ENCODE data around the gene GRIA3.

Gene GRIA3

GRCh38 chrX:123171781-123172180 lies 12.3 kb upstream of the GRIA3 start:
- no peak overlapping the region for H3K4me3 ChIP-seq (ENCODE audit: low read depth, low read length)
- no peaks in the 10 kb centered on the region for H3K27me3 ChIP-seq (ENCODE audit: insufficient read depth, low read length)
- H2AFZ ChIP-seq (ENCODE audit: low read length, unreplicated experiment): no peak overlapping the region
- peaks cover 15% of the 10 kb centered on the region for H3K4me1 ChIP-seq (ENCODE audit: control insufficient read depth, insufficient read depth, low read length, unreplicated experiment)
- H3K79me2 ChIP-seq (ENCODE audit: control insufficient read depth, insufficient read depth, low read length, unreplicated experiment): no peaks in the 10 kb centered on the region
- no peak overlapping the region for H3K27ac ChIP-seq (ENCODE audit: low read depth, low read length)
- H3K36me3 ChIP-seq (ENCODE audit: insufficient read depth, low read length): no peaks in the 10 kb centered on the region

DNA sequence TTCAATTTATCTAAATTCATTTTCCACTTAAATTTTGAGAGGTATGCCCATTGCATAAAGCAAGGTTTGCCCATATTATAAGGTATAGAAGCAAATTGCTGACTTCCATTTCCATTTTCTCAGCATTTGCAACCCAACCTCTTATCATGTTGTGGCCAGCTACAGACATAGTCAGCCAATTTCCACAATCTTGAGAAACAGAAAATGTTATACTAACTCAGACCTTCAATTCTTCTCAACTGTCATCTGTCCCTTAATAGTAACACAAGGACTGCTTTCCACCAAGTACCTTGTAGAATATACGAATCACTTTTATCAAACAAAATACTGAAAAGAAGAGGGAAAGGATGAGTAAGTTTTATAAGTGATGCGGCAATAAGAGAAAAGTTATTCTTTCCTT lies 11.2 kb upstream of the GRIA3 start:
- H2AFZ ChIP-seq (ENCODE audit: low read length, unreplicated experiment): no peak overlapping the region
- H3K79me2 ChIP-seq (ENCODE audit: control insufficient read depth, insufficient read depth, low read length, unreplicated experiment): no peaks in the 10 kb centered on the region
- H3K27ac ChIP-seq (ENCODE audit: low read depth, low read length): no peak overlapping the region
- no peaks in the 10 kb centered on the region for H3K27me3 ChIP-seq (ENCODE audit: insufficient read depth, low read length)
- H3K36me3 ChIP-seq (ENCODE audit: insufficient read depth, low read length): no peaks in the 10 kb centered on the region
- no peak overlapping the region for H3K4me3 ChIP-seq (ENCODE audit: low read depth, low read length)
- peaks cover 15% of the 10 kb centered on the region for H3K4me1 ChIP-seq (ENCODE audit: control insufficient read depth, insufficient read depth, low read length, unreplicated experiment)

GRCh38 chrX:123173833-123174232 lies 10.2 kb upstream of the GRIA3 start:
- Histone ChIP-seq H3K27me3 (ENCODE audit: insufficient read depth, low read length) (no peaks in the 10 kb centered on the region), H3K4me3 (ENCODE audit: low read depth, low read length) (no peak overlapping the region), H3K27ac (ENCODE audit: low read depth, low read length) (no peak overlapping the region), H3K4me1 (ENCODE audit: control insufficient read depth, insufficient read depth, low read length, unreplicated experiment) (peaks cover 14% of the 10 kb centered on the region), H2AFZ (ENCODE audit: low read length, unreplicated experiment) (no peak overlapping the region), H3K36me3 (ENCODE audit: insufficient read depth, low read length) (no peaks in the 10 kb centered on the region), H3K79me2 (ENCODE audit: control insufficient read depth, insufficient read depth, low read length, unreplicated experiment) (no peaks in the 10 kb centered on the region)

GRCh38 chrX:123175366-123176122 lies 8.5 kb upstream of the GRIA3 start:
- H3K4me3 ChIP-seq (ENCODE audit: low read depth, low read length): no peak overlapping the region
- peaks cover 9% of the 10 kb centered on the region for H3K4me1 ChIP-seq (ENCODE audit: control insufficient read depth, insufficient read depth, low read length, unreplicated experiment)
- H3K27me3 ChIP-seq (ENCODE audit: insufficient read depth, low read length): no peaks in the 10 kb centered on the region
- H2AFZ ChIP-seq (ENCODE audit: low read length, unreplicated experiment): no peak overlapping the region
- H3K27ac ChIP-seq (ENCODE audit: low read depth, low read length): no peak overlapping the region
- H3K36me3 ChIP-seq (ENCODE audit: insufficient read depth, low read length): no peaks in the 10 kb centered on the region
- no peaks in the 10 kb centered on the region for H3K79me2 ChIP-seq (ENCODE audit: control insufficient read depth, insufficient read depth, low read length, unreplicated experiment)

DNA sequence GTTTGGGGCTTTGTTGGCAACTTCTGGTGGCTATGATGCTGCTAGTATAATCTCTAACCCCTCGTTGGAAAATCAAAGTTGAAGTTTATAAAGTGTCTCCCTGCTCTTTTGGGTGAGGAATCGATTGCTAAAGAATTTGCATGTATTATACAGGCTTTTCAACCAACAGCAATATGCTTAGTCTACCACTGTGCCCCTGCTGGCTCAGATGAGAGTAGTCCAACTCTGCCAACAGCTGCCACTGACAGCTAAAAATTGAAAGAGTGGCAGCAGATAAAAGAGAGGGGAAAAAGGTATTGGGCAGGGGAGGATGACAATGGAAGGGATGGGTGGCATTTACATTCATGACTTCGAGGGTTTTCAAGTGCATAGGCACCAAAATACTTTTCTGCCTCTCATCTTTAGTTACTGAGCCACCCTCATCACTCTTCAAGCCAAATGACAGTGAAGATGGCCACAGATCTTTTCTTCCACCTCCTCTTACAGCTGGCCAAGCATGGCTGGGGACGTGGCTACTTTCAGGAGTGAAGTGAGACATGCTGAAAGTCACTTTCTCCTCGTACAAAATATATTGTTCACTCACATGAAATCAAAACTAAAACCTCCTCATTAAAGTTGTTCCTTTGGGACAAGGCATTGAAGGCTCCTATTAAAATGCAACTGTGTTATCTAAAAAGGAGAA lies 2.7 kb upstream of the GRIA3 start:
- H3K27me3 ChIP-seq (ENCODE audit: insufficient read depth, low read length): no peaks in the 10 kb centered on the region
- H3K4me1 ChIP-seq (ENCODE audit: control insufficient read depth, insufficient read depth, low read length, unreplicated experiment): peaks cover 5% of the 10 kb centered on the region
- no peak overlapping the region for H3K4me3 ChIP-seq (ENCODE audit: low read depth, low read length)
- H3K36me3 ChIP-seq (ENCODE audit: insufficient read depth, low read length): no peaks in the 10 kb centered on the region
- no peaks in the 10 kb centered on the region for H3K79me2 ChIP-seq (ENCODE audit: control insufficient read depth, insufficient read depth, low read length, unreplicated experiment)
- no peak overlapping the region for H3K27ac ChIP-seq (ENCODE audit: low read depth, low read length)
- H2AFZ ChIP-seq (ENCODE audit: low read length, unreplicated experiment): no peak overlapping the region

GRCh38 chrX:123184866-123185276 lies 793 bp downstream of the GRIA3 start:
- peak overlapping the region; percentile 85 for H3K4me3 ChIP-seq (ENCODE audit: low read depth, low read length)
- no peak overlapping the region for H2AFZ ChIP-seq (ENCODE audit: low read length, unreplicated experiment)
- H3K27ac ChIP-seq (ENCODE audit: low read depth, low read length): no peak overlapping the region
- H3K36me3 ChIP-seq (ENCODE audit: insufficient read depth, low read length): no peaks in the 10 kb centered on the region
- H3K4me1 ChIP-seq (ENCODE audit: control insufficient read depth, insufficient read depth, low read length, unreplicated experiment): peaks cover 15% of the 10 kb centered on the region
- no peaks in the 10 kb centered on the region for H3K27me3 ChIP-seq (ENCODE audit: insufficient read depth, low read length)
- H3K79me2 ChIP-seq (ENCODE audit: control insufficient read depth, insufficient read depth, low read length, unreplicated experiment): no peaks in the 10 kb centered on the region

DNA sequence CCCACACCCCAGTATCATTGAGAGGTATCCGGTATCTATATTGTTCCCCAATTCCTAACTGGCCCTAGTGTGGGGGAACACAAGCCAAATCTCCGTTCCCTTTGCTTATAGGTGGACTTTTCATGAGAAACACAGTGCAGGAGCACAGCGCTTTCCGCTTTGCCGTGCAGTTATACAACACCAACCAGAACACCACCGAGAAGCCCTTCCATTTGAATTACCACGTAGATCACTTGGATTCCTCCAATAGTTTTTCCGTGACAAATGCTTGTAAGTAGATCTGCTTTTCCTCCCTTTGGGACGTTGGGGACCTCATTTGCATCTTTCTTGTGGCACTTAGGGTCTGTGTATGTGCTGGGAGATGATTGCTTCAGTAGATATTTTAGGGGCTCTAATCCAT lies 1.6 kb downstream of the GRIA3 start:
- no peak overlapping the region for H3K27ac ChIP-seq (ENCODE audit: low read depth, low read length)
- no peak overlapping the region for H2AFZ ChIP-seq (ENCODE audit: low read length, unreplicated experiment)
- H3K36me3 ChIP-seq (ENCODE audit: insufficient read depth, low read length): no peaks in the 10 kb centered on the region
- no peaks in the 10 kb centered on the region for H3K79me2 ChIP-seq (ENCODE audit: control insufficient read depth, insufficient read depth, low read length, unreplicated experiment)
- peaks cover 15% of the 10 kb centered on the region for H3K4me1 ChIP-seq (ENCODE audit: control insufficient read depth, insufficient read depth, low read length, unreplicated experiment)
- no peaks in the 10 kb centered on the region for H3K27me3 ChIP-seq (ENCODE audit: insufficient read depth, low read length)
- H3K4me3 ChIP-seq (ENCODE audit: low read depth, low read length): peak overlapping the region; percentile 85

DNA sequence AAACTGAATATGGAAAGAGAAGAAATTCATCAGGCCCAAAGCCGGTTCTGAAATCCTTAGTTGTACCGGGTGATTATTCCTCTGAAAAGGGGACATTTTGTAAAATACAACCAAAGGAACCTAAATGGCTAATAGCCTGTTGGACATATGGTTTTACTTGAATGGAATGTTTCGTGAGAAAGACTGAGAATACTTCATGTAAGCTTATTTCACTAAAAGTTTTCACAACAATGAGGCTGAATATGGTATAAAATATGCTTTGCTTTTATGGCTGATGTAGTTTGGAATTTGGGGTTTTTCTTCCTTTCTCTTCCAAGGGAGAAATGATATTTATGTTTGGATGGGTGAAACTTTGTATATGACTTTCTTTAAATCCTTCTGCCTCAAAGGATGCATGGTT lies 2.7 kb downstream of the GRIA3 start:
- Histone ChIP-seq H3K27me3 (ENCODE audit: insufficient read depth, low read length) (no peaks in the 10 kb centered on the region), H3K4me3 (ENCODE audit: low read depth, low read length) (no peak overlapping the region), H3K79me2 (ENCODE audit: control insufficient read depth, insufficient read depth, low read length, unreplicated experiment) (no peaks in the 10 kb centered on the region), H3K27ac (ENCODE audit: low read depth, low read length) (no peak overlapping the region), H3K4me1 (ENCODE audit: control insufficient read depth, insufficient read depth, low read length, unreplicated experiment) (peaks cover 15% of the 10 kb centered on the region), H3K36me3 (ENCODE audit: insufficient read depth, low read length) (no peaks in the 10 kb centered on the region), H2AFZ (ENCODE audit: low read length, unreplicated experiment) (no peak overlapping the region)

- Histone ChIP-seq H3K27me3 (ENCODE audit: insufficient read depth, low read length) (no peaks in the 10 kb centered on the region), H3K36me3 (ENCODE audit: insufficient read depth, low read length) (no peaks in the 10 kb centered on the region), H3K4me3 (ENCODE audit: low read depth, low read length) (no peak overlapping the region), H3K4me1 (ENCODE audit: control insufficient read depth, insufficient read depth, low read length, unreplicated experiment) (peaks cover 15% of the 10 kb centered on the region), H3K79me2 (ENCODE audit: control insufficient read depth, insufficient read depth, low read length, unreplicated experiment) (no peaks in the 10 kb centered on the region), H3K27ac (ENCODE audit: low read depth, low read length) (no peak overlapping the region), H2AFZ (ENCODE audit: low read length, unreplicated experiment) (no peak overlapping the region)
Measured at GRCh38 chrX:123188081-123188480, 4.0 kb downstream of the GRIA3 start.

DNA sequence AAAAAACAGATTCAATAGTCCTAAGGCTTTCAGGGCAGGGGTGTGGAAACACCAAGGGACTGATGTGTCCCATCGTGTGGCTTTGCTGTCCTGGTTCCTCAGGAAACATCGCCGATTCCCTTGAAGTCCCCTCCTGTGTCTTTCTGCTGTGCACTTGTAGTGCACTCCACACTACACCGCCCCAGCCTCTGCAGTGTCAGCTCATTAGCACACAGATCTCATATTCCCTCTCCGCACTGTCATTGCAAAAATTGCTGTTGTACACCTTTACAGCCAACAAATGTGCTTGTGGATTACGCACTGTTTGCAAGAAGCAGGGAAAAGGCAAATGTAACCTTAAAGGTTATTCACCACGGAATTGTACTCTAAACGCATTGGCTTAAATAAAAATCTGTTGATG lies 5.3 kb downstream of the GRIA3 start:
- H3K4me3 ChIP-seq (ENCODE audit: low read depth, low read length): no peak overlapping the region
- H3K79me2 ChIP-seq (ENCODE audit: control insufficient read depth, insufficient read depth, low read length, unreplicated experiment): no peaks in the 10 kb centered on the region
- H3K36me3 ChIP-seq (ENCODE audit: insufficient read depth, low read length): no peaks in the 10 kb centered on the region
- H3K27ac ChIP-seq (ENCODE audit: low read depth, low read length): no peak overlapping the region
- H3K4me1 ChIP-seq (ENCODE audit: control insufficient read depth, insufficient read depth, low read length, unreplicated experiment): peaks cover 15% of the 10 kb centered on the region
- no peaks in the 10 kb centered on the region for H3K27me3 ChIP-seq (ENCODE audit: insufficient read depth, low read length)
- H2AFZ ChIP-seq (ENCODE audit: low read length, unreplicated experiment): no peak overlapping the region

DNA sequence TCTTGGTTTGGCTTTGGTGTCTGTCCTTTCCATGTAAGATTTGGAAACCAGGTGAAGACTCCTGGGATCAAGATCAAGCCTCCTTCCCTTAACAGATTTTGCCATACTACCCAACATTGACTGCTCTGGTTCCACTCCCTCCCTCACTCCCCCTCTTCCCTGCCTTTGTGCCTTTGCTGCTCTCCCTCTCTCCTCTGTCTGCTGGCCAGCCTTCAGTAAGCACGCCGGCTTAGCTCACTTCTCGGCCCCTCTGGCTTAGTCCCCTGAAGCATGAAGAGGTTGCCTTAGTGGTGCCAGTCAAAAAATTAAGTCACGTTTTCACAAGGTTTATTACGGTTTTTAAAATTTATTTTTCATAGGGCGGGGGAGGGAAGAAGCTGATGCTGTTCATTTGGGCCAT lies 6.0 kb downstream of the GRIA3 start:
- H3K36me3 ChIP-seq (ENCODE audit: insufficient read depth, low read length): no peaks in the 10 kb centered on the region
- no peak overlapping the region for H3K27ac ChIP-seq (ENCODE audit: low read depth, low read length)
- no peaks in the 10 kb centered on the region for H3K79me2 ChIP-seq (ENCODE audit: control insufficient read depth, insufficient read depth, low read length, unreplicated experiment)
- H3K4me3 ChIP-seq (ENCODE audit: low read depth, low read length): no peak overlapping the region
- H3K4me1 ChIP-seq (ENCODE audit: control insufficient read depth, insufficient read depth, low read length, unreplicated experiment): peaks cover 15% of the 10 kb centered on the region
- no peak overlapping the region for H2AFZ ChIP-seq (ENCODE audit: low read length, unreplicated experiment)
- H3K27me3 ChIP-seq (ENCODE audit: insufficient read depth, low read length): no peaks in the 10 kb centered on the region

Data from ACC112 (cell line).